ENCODE measurements around the gene WDR82. TPM values are rescaled to one million over a fixed set of nuclear protein-coding genes. Genes with fewer than 3 reads are reported as not detected.

The WDR82 gene
- total and polyA plus RNA-seq, 9 of the 15 experiments (the other 6 are each of a cell fraction or from before 2014, with no cell fraction given), result 6.4 to 62.9 (median 37.1) TPM

GRCh38 chr3:52240059-52240885 lies 38.2 kb downstream of the WDR82 start:
- no TSS peak for BruUV-seq (replicated peaks)
- ATAC-seq (peak; percentile 78), DNase-seq (ENCODE audit: extremely low read depth in 1 of 4, low spot score in 3 of 4) (peak; percentile 33 to 78 (median 48)), FAIRE-seq (peak; percentile 78)
- POLR2A ChIA-PET, result interaction anchor here (0.6 to 1.4 kb wide), 10 partner anchors 8 to 60 kb away, joined by 3 to 10 read pairs (median 4); partner anchors contain the start of gene WDR82
- peak overlapping the region; percentile 67 for H3K4me3 ChIP-seq
- no peaks in the 10 kb centered on the region for H4K20me1 ChIP-seq (replicated peaks; ENCODE audit: control insufficient read depth, insufficient read depth, low read length)
- CTCF ChIA-PET (ENCODE audit: low intra/inter-chr PET ratio), result interaction anchor here (0.5 kb wide), 1 partner anchor 145 kb away, joined by 3 read pairs; no protein-coding TSS in a partner anchor
- intact Hi-C loops (cut with micrococcal nuclease), result loop anchor here (1.0 kb wide), 1 partner anchor 38 kb away; the partner anchor contains the start of gene WDR82
- in situ Hi-C loops (cut with MboI), result no loop called here
- H3K36me3 ChIP-seq (ENCODE audit: control insufficient read depth, insufficient read depth, low read length), result peaks cover 3% of the 10 kb centered on the region; the same call in 1 of the 3 replicates
- H3K9ac ChIP-seq (ENCODE audit: insufficient read depth in 1 of 2, low read depth in 2 of 2, low read length in 2 of 2), result peak overlapping the region; percentile 77 to 96; a peak in 3 of 4 replicates
- H3K4me2 ChIP-seq (ENCODE audit: insufficient read depth, low read length), result peak overlapping the region; percentile 98
- WGBS (ENCODE audit: insufficient coverage, low coverage, missing lambda C conversion rate), result 100% methylated on average over 1 of the region's 1 CpG
- peaks cover 40 to 43% of the 10 kb centered on the region in 2 experiments for H3K4me1 ChIP-seq (replicated peaks in 1 of 2; ENCODE audit: control insufficient read depth in 2 of 2, insufficient read depth in 2 of 2, low read length in 2 of 2)
- peak overlapping the region; percentile 80 for H3K27ac ChIP-seq (ENCODE audit: extremely low read depth, low read depth, low read length)
- no peaks in the 10 kb centered on the region for H3K27me3 ChIP-seq (ENCODE audit: control insufficient read depth in 2 of 2, insufficient read depth in 2 of 2, low read length in 2 of 2)
- H2AFZ ChIP-seq (ENCODE audit: low read depth, low read length), result 0 out of 2 replicates have a peak overlapping the region, but pooled peaks have one; percentile 2
- H3K79me2 ChIP-seq (ENCODE audit: control insufficient read depth, insufficient read depth, low read length), result peaks cover 50% of the 10 kb centered on the region
- H3K9me3 ChIP-seq (replicated peaks; ENCODE audit: control insufficient read depth, insufficient read depth, low read depth, low read length), result no peaks in the 10 kb centered on the region
- no peaks in the 10 kb centered on the region for H3K9me1 ChIP-seq (ENCODE audit: control insufficient read depth, insufficient read depth, low read length)
- TF ChIP-seq ETV5 (CRISPR knock-in tag; IDR thresholded peaks at IDR 0.05; ENCODE audit: low read depth), result 0 out of 2 replicates have a peak, but pooled peaks have one; percentile 15
- TF ChIP-seq SP1 (CRISPR knock-in tag; IDR thresholded peaks at IDR 0.05), result no peak
- TF ChIP-seq USF1 (CRISPR knock-in tag; IDR thresholded peaks at IDR 0.05), result peak; percentile 80
- peak; percentile 46 for TF ChIP-seq CREM (IDR thresholded peaks at IDR 0.05; ENCODE audit: low read depth)
- peak; percentile 92; the same call in 1 of the 2 replicates for TF ChIP-seq ZNF12 (CRISPR knock-in tag; IDR thresholded peaks at IDR 0.05)
- TF ChIP-seq TFAP4 (CRISPR knock-in tag; IDR thresholded peaks at IDR 0.05; ENCODE audit: borderline replicate concordance), result peak; percentile 67; the same call in 1 of the 2 replicates
- TF ChIP-seq, protein P1, sequence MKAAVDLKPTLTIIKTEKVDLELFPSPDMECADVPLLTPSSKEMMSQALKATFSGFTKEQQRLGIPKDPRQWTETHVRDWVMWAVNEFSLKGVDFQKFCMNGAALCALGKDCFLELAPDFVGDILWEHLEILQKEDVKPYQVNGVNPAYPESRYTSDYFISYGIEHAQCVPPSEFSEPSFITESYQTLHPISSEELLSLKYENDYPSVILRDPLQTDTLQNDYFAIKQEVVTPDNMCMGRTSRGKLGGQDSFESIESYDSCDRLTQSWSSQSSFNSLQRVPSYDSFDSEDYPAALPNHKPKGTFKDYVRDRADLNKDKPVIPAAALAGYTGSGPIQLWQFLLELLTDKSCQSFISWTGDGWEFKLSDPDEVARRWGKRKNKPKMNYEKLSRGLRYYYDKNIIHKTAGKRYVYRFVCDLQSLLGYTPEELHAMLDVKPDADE (conservative IDR thresholded peaks at IDR 0.05; ENCODE audit: control insufficient read depth, low read depth, low read length), result no peak
- peak; percentile 96 for TF ChIP-seq CEBPG (CRISPR knock-in tag; IDR thresholded peaks at IDR 0.05)
- TF ChIP-seq CEBPG (tag; conservative IDR thresholded peaks at IDR 0.05 in 1 of 2, IDR thresholded peaks at IDR 0.05 in 1 of 2), result peak; percentile 58 to 82
- peak; percentile 61 for TF ChIP-seq CTBP1 (IDR thresholded peaks at IDR 0.05; ENCODE audit: borderline replicate concordance)
- peak in 1 of 2 experiments; percentile 69; a peak in 2 of 4 replicates for TF ChIP-seq RCOR1 (IDR thresholded peaks at IDR 0.05; ENCODE audit: borderline replicate concordance in 1 of 2, low read depth in 2 of 2, low read length in 2 of 2)
- TF ChIP-seq FOXM1 (IDR thresholded peaks at IDR 0.05; ENCODE audit: low read depth), result no peak
- no peak for TF ChIP-seq FOXM1 (CRISPR knock-in tag; IDR thresholded peaks at IDR 0.05; ENCODE audit: low read depth)
- TF ChIP-seq FOS (IDR thresholded peaks at IDR 0.05; ENCODE audit: extremely low read depth, insufficient read length), result no peak
- 0 out of 2 replicates have a peak, but pooled peaks have one; percentile 20 for TF ChIP-seq SMARCA4 (IDR thresholded peaks at IDR 0.05)
- TF ChIP-seq CCNT2 (IDR thresholded peaks at IDR 0.05; ENCODE audit: borderline replicate concordance, extremely low read depth, insufficient read length, low read depth, low read length), result no peak
- TF ChIP-seq MCM7 (IDR thresholded peaks at IDR 0.05), result no peak
- no peak for TF ChIP-seq CCAR2 (IDR thresholded peaks at IDR 0.05; ENCODE audit: low read depth, low read length)
- TF ChIP-seq RBFOX2 (IDR thresholded peaks at IDR 0.05; ENCODE audit: low read depth, low read length), result peak; percentile 68
